Measurements from ENCODE around the gene LACTBL1. TPM values are rescaled to one million over a fixed set of nuclear protein-coding genes. Genes with fewer than 3 reads are reported as not detected.

The LACTBL1 gene
- total RNA-seq, 1 donor from 2014 or later, result not detected

DNA sequence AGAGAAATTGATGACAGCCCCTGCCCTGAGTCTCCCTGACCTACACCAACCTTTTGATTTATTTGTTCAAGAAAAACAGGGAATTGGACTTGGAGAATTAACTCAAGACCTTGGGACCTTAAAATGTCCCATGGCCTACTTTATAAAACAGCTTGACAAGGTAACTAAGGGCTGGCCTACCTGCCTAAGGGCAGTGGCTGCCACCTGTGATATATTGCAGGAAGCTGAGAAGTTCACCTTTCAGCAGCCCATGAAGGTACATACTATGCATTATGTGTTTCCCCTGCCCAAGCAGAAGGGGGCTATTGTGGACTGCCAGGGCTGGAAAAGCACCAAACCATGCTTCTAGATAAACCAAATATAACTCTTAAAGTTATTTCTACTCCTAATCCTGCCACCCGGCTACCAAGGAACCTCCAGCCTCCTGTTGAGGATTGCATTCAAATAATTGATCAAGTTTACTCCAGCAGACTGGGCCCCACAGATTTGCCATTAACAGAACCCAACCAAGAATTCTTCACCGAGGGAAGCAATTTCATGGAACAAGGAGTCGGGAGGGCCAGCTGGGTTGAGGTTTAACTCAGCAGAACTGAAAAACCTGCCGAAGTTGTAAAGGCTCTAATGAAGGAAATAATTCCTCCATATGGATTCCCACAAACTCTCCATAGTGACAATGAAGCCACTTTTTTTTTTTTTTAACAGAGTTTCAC lies 28.2 kb downstream of the LACTBL1 start:
- peaks cover 23% of the 10 kb centered on the region for H3K9me3 ChIP-seq (replicated peaks)
- H3K4me3 ChIP-seq, result no peak overlapping the region
- DNase-seq, result no peak
- peaks cover 66% of the 10 kb centered on the region for H3K27me3 ChIP-seq (ENCODE audit: low read depth)
- H3K27ac ChIP-seq (replicated peaks), result no peak overlapping the region
- intact Hi-C loops (cut with micrococcal nuclease), result no loop called here
- no peaks in the 10 kb centered on the region for H3K36me3 ChIP-seq
- TF ChIP-seq, protein P1, sequence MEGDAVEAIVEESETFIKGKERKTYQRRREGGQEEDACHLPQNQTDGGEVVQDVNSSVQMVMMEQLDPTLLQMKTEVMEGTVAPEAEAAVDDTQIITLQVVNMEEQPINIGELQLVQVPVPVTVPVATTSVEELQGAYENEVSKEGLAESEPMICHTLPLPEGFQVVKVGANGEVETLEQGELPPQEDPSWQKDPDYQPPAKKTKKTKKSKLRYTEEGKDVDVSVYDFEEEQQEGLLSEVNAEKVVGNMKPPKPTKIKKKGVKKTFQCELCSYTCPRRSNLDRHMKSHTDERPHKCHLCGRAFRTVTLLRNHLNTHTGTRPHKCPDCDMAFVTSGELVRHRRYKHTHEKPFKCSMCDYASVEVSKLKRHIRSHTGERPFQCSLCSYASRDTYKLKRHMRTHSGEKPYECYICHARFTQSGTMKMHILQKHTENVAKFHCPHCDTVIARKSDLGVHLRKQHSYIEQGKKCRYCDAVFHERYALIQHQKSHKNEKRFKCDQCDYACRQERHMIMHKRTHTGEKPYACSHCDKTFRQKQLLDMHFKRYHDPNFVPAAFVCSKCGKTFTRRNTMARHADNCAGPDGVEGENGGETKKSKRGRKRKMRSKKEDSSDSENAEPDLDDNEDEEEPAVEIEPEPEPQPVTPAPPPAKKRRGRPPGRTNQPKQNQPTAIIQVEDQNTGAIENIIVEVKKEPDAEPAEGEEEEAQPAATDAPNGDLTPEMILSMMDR (IDR thresholded peaks at IDR 0.05; ENCODE audit: borderline replicate concordance), result no peak
- H3K4me1 ChIP-seq, result no peaks in the 10 kb centered on the region

DNA sequence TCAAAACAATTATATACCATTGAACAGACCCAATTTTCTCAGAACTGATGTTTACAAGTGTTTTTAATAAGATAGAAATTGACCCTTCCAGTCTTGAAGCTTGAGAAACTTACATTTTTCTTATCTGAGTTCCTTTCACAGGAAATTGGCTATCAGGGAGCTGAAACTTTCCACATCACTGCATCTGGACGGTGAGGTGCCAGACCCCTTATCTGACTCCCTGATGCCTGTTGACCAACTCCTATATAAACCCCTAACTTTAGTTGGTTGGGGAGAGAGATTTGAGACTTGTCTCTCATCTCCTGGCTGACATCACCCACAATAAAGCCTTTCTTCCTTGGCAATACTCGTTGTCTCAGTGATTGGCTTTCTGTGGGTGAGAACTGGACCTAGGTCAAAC lies 31.4 kb downstream of the LACTBL1 start:
- TF ChIP-seq, protein P1 (IDR thresholded peaks at IDR 0.05; ENCODE audit: borderline replicate concordance), result no peak
- H3K27me3 ChIP-seq (ENCODE audit: low read depth), result peaks cover 39% of the 10 kb centered on the region
- H3K27ac ChIP-seq (replicated peaks), result no peak overlapping the region
- no peak overlapping the region for H3K4me3 ChIP-seq
- H3K4me1 ChIP-seq, result no peaks in the 10 kb centered on the region
- H3K9me3 ChIP-seq (replicated peaks), result peaks cover 24% of the 10 kb centered on the region
- DNase-seq, result no peak
- no peaks in the 10 kb centered on the region for H3K36me3 ChIP-seq
- intact Hi-C loops (cut with micrococcal nuclease), result no loop called here

DNA sequence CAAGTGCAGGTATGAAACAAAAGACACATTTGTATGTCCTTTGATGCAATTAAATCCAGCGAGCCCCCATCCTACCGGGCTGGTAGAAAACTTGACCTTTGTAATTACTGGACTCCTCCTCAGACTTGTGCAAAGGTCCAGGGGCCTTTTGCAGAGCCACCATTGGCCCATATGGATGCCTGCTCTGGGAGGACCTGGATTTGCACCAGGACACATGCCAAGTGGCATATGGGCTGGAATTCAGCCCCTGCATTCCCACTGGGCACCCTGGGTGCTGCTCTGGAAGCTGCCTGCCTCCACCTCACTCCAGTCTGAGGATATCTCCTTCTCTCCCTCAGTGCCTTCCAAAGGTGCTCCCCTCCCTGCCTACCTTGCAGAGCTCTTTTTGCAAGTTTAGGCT lies 36.0 kb downstream of the LACTBL1 start:
- TF ChIP-seq, protein P1 (IDR thresholded peaks at IDR 0.05; ENCODE audit: borderline replicate concordance), result no peak
- intact Hi-C loops (cut with micrococcal nuclease), result no loop called here
- peaks cover 18% of the 10 kb centered on the region for H3K27me3 ChIP-seq (ENCODE audit: low read depth)

GRCh38 chr1:22935433-22935832 lies 37.2 kb downstream of the LACTBL1 start:
- DNase-seq, result no peak
- Histone ChIP-seq H3K27ac (replicated peaks) (no peak overlapping the region), H3K27me3 (ENCODE audit: low read depth) (peaks cover 18% of the 10 kb centered on the region), H3K36me3 (no peaks in the 10 kb centered on the region), H3K9me3 (replicated peaks) (peaks cover 16% of the 10 kb centered on the region), H3K4me3 (no peak overlapping the region), H3K4me1 (no peaks in the 10 kb centered on the region)
- TF ChIP-seq, protein P1 (IDR thresholded peaks at IDR 0.05; ENCODE audit: borderline replicate concordance), result no peak
- intact Hi-C loops (cut with micrococcal nuclease), result no loop called here

More for the DNA sequence above, 36.0 kb downstream of the LACTBL1 start:
- Histone ChIP-seq H3K36me3 (no peaks in the 10 kb centered on the region), H3K4me3 (no peak overlapping the region), H3K4me1 (no peaks in the 10 kb centered on the region), H3K27ac (replicated peaks) (no peak overlapping the region), H3K9me3 (replicated peaks) (peaks cover 27% of the 10 kb centered on the region)
- no peak for DNase-seq

GRCh38 chr1:22932803-22933470 lies 39.7 kb downstream of the LACTBL1 start:
- Histone ChIP-seq H3K9me3 (replicated peaks) (peaks cover 5% of the 10 kb centered on the region), H3K27me3 (ENCODE audit: low read depth) (peaks cover 28% of the 10 kb centered on the region), H3K27ac (replicated peaks) (no peak overlapping the region), H3K36me3 (no peaks in the 10 kb centered on the region), H3K4me3 (no peak overlapping the region), H3K4me1 (no peaks in the 10 kb centered on the region)
- TF ChIP-seq, protein P1 (IDR thresholded peaks at IDR 0.05; ENCODE audit: borderline replicate concordance), result no peak
- intact Hi-C loops (cut with micrococcal nuclease), result no loop called here
- DNase-seq, result no peak
